GM23338 (cell line): Measurements from ENCODE around the gene TSFM. TPM values are rescaled to one million over a fixed set of nuclear protein-coding genes. Genes with fewer than 3 reads are reported as not detected.

ENCODE experiments used
- ATAC-seq: fragments of 200-7000 bp; cut with Tn5 transposase; 3 replicates; pipeline ENCODE4 v1.9.1; 2020
- DNase-seq: peaks from one replicate; pipeline ENCODE4 v3.0.0-alpha.2; 2015; ENCODE audit warnings: low spot score
- H2AFZ ChIP-seq: fragments of 200-600 bp; sonication (generic); 2 replicates; pipeline ENCODE4 v1.8.0; 2016; ENCODE audit warnings: antibody characterized with exemption, mild to moderate bottlenecking, moderate library complexity
- H3F3A ChIP-seq: fragments of 200-600 bp; sonication (generic); replicated peaks from 2 replicates; pipeline ENCODE4 v1.8.0; 2017; ENCODE audit warnings: antibody characterized with exemption, mixed run types, low read depth
- H3K27ac ChIP-seq: fragments of 200-600 bp; sonication (generic); 2 replicates; pipeline ENCODE4 v1.6.1; 2016; ENCODE audit warnings: low read depth
- H3K27me3 ChIP-seq: fragments of 200-600 bp; sonication (generic); 2 replicates; pipeline ENCODE4 v1.8.0; 2016; ENCODE audit warnings: mild to moderate bottlenecking, mixed run types, moderate library complexity; ENCODE audit not compliant: insufficient read depth
- H3K36me3 ChIP-seq: fragments of 200-600 bp; sonication (generic); 2 replicates; pipeline ENCODE4 v1.8.0; 2016; ENCODE audit warnings: mild to moderate bottlenecking; ENCODE audit not compliant: insufficient read depth
- H3K4me1 ChIP-seq: fragments of 200-600 bp; sonication (generic); 2 replicates; pipeline ENCODE4 v1.8.0; 2016; ENCODE audit warnings: mild to moderate bottlenecking, moderate library complexity; ENCODE audit not compliant: insufficient read depth
- H3K4me2 ChIP-seq: fragments of 200-600 bp; sonication (generic); 2 replicates; pipeline ENCODE4 v1.7.1; 2017; ENCODE audit warnings: mixed run types
- H3K4me3 ChIP-seq: fragments of 200-600 bp; sonication (generic); 2 replicates; pipeline ENCODE4 v1.6.1; 2016; ENCODE audit warnings: mixed run types
- H3K79me2 ChIP-seq: fragments of 200-600 bp; sonication (generic); replicated peaks from 2 replicates; pipeline ENCODE4 v1.8.0; 2017; ENCODE audit warnings: mild to moderate bottlenecking; ENCODE audit not compliant: insufficient read depth
- H3K9me2 ChIP-seq: fragments of 200-600 bp; sonication (generic); 2 replicates; pipeline ENCODE4 v1.8.0; 2017; ENCODE audit not compliant: insufficient read depth
- H4K20me1 ChIP-seq: fragments of 200-600 bp; sonication (generic); replicated peaks from 2 replicates; pipeline ENCODE4 v1.8.0; 2017; ENCODE audit warnings: mild to moderate bottlenecking; ENCODE audit not compliant: insufficient read depth
- H3K27ac Mint-ChIP-seq: 2 replicates; pipeline ENCODE4 v1.8.0; 2020; ENCODE audit warnings: inconsistent platforms, mild to moderate bottlenecking, moderate library complexity, mixed read lengths
- H3K27me3 Mint-ChIP-seq: 3 replicates; pipeline ENCODE4 v1.8.0; 2022; ENCODE audit warnings: low read depth, mild to moderate bottlenecking, moderate library complexity, mixed read lengths, inconsistent platforms; ENCODE audit not compliant: insufficient read depth, poor library complexity
- H3K36me3 Mint-ChIP-seq: 3 replicates; pipeline ENCODE4 v1.8.0; 2021; ENCODE audit warnings: low read depth, mild to moderate bottlenecking, inconsistent platforms, moderate library complexity, mixed read lengths
- H3K4me1 Mint-ChIP-seq: 3 replicates; pipeline ENCODE4 v1.8.0; 2020; ENCODE audit warnings: mild to moderate bottlenecking, inconsistent platforms, mixed read lengths
- H3K4me3 Mint-ChIP-seq: 3 replicates; pipeline ENCODE4 v1.8.0; 2021; ENCODE audit warnings: moderate library complexity, mild to moderate bottlenecking, inconsistent platforms, mixed read lengths
- H3K9me3 Mint-ChIP-seq: 3 replicates; pipeline ENCODE4 v1.8.0; 2020; ENCODE audit warnings: moderate library complexity, mild to moderate bottlenecking, inconsistent platforms, mixed read lengths
- CREB1 ChIP-seq: fragments of 250-450 bp; sonication (Bioruptor Pico); IDR thresholded peaks from 2 replicates; pipeline ENCODE4 v1.5.0; 2020; ENCODE audit warnings: low read depth, mild to moderate bottlenecking, moderate library complexity
- ETS1 ChIP-seq: IDR thresholded peaks from 2 replicates; pipeline ENCODE4 v1.6.1; 2016; ENCODE audit warnings: antibody characterized with exemption
- EZH2 ChIP-seq: fragments of 200-600 bp; sonication (generic); IDR thresholded peaks from one replicate; pipeline ENCODE4 v1.8.0; 2017; ENCODE audit warnings: antibody characterized with exemption, mild to moderate bottlenecking, low read depth; ENCODE audit not compliant: unreplicated experiment
- EZH2phosphoT487 ChIP-seq: fragments of 200-600 bp; sonication (generic); IDR thresholded peaks from one replicate; pipeline ENCODE4 v1.8.1; 2018; ENCODE audit warnings: antibody characterized with exemption; ENCODE audit not compliant: unreplicated experiment
- JUNB ChIP-seq: IDR thresholded peaks from one replicate; pipeline ENCODE4 v1.6.1; 2016; ENCODE audit warnings: antibody characterized with exemption; ENCODE audit not compliant: unreplicated experiment
- NANOG ChIP-seq: IDR thresholded peaks from 2 replicates; pipeline ENCODE4 v1.6.1; 2016; ENCODE audit warnings: antibody characterized with exemption, borderline replicate concordance
- POLR2AphosphoS5 ChIP-seq: IDR thresholded peaks from 2 replicates; pipeline ENCODE4 v1.6.1; 2016; ENCODE audit warnings: antibody characterized with exemption, low read depth
- STAT1 ChIP-seq: IDR thresholded peaks from one replicate; pipeline ENCODE4 v1.6.1; 2016; ENCODE audit warnings: antibody characterized with exemption; ENCODE audit not compliant: unreplicated experiment
- ZNF114 ChIP-seq: fragments of 250-450 bp; sonication (Bioruptor Pico); IDR thresholded peaks from 2 replicates; pipeline ENCODE4 v1.5.0; 2020; ENCODE audit warnings: mild to moderate bottlenecking, moderate library complexity
- ZNF331 ChIP-seq: fragments of 250-450 bp; sonication (Bioruptor Pico); IDR thresholded peaks from 2 replicates; pipeline ENCODE4 v1.5.0; 2020; ENCODE audit warnings: low read depth, mild to moderate bottlenecking, moderate library complexity
- polyA plus RNA-seq: library from polyadenylated mRNA; unstranded; fragments of >200 nt; fragmentation: Nextera tagmentation; extraction: Ambion mirVana; gene quantifications from 2 replicates; pipeline ENCODE4 v1.2.1, GENCODE V29; 2016
- total RNA-seq: library from RNA; depleted of rRNA; stranded (reverse); fragments of >200 nt; shearing (Covaris generic); gene quantifications from 2 replicates; pipeline ENCODE4 v1.2.3, GENCODE V29; 2014
- TF ChIP-seq, protein P1 (sequence below), 2 experiments: fragments of 200-600 bp in 1 of 2; sonication (generic) in 1 of 2; conservative IDR thresholded peaks; 2 replicates each; pipeline versions ENCODE4 v1.5.1 to v1.6.1; 2016 to 2017; ENCODE audit warnings: antibody characterized with exemption in 2 of 2, low read depth in 2 of 2, mild to moderate bottlenecking in 2 of 2, moderate library complexity in 1 of 2
- TF ChIP-seq, protein P2 (sequence below): IDR thresholded peaks from one replicate; pipeline ENCODE4 v1.6.1; 2018; ENCODE audit warnings: antibody characterized with exemption; ENCODE audit not compliant: unreplicated experiment

The TSFM gene
- total and polyA plus RNA-seq, 2 experiments from 2014 or later, result 29.5 to 43.1 TPM

GRCh38 chr12:57751432-57751787 is 31.2 kb upstream of the TSFM start:
- no peaks in the 10 kb centered on the region for H3K9me2 ChIP-seq
- H3K4me3 Mint-ChIP-seq, result peak overlapping the region; percentile 99
- peaks cover 33% of the 10 kb centered on the region for H3K27me3 ChIP-seq
- peak overlapping the region; percentile 99 for H3K4me2 ChIP-seq
- H4K20me1 ChIP-seq, result no peaks in the 10 kb centered on the region; the same call in 1 of the 2 replicates
- H3K4me1 ChIP-seq, result peaks cover 30% of the 10 kb centered on the region
- peaks cover 35% of the 10 kb centered on the region for H3K27me3 Mint-ChIP-seq
- DNase-seq (no peak), ATAC-seq (no peak)
- peaks cover 34% of the 10 kb centered on the region for H3K4me1 Mint-ChIP-seq
- H3K27ac ChIP-seq, result peak overlapping the region; percentile 59; the same call in 1 of the 2 replicates
- peaks cover 26% of the 10 kb centered on the region for H3K79me2 ChIP-seq
- TF ChIP-seq EZH2phosphoT487, result no peak
- TF ChIP-seq ZNF331 (CRISPR knock-in tag), result no peak
- no peak for TF ChIP-seq STAT1
- peak overlapping the region; percentile 97 for H3K4me3 ChIP-seq
- no peak overlapping the region for H2AFZ ChIP-seq
- peaks cover 16% of the 10 kb centered on the region for H3K36me3 ChIP-seq
- peaks cover 56% of the 10 kb centered on the region for H3K36me3 Mint-ChIP-seq
- H3K27ac Mint-ChIP-seq, result peak overlapping the region; percentile 99
- H3F3A ChIP-seq, result peaks cover 41% of the 10 kb centered on the region
- H3K9me3 Mint-ChIP-seq, result no peaks in the 10 kb centered on the region; the same call in 2 of the 3 replicates

DNA sequence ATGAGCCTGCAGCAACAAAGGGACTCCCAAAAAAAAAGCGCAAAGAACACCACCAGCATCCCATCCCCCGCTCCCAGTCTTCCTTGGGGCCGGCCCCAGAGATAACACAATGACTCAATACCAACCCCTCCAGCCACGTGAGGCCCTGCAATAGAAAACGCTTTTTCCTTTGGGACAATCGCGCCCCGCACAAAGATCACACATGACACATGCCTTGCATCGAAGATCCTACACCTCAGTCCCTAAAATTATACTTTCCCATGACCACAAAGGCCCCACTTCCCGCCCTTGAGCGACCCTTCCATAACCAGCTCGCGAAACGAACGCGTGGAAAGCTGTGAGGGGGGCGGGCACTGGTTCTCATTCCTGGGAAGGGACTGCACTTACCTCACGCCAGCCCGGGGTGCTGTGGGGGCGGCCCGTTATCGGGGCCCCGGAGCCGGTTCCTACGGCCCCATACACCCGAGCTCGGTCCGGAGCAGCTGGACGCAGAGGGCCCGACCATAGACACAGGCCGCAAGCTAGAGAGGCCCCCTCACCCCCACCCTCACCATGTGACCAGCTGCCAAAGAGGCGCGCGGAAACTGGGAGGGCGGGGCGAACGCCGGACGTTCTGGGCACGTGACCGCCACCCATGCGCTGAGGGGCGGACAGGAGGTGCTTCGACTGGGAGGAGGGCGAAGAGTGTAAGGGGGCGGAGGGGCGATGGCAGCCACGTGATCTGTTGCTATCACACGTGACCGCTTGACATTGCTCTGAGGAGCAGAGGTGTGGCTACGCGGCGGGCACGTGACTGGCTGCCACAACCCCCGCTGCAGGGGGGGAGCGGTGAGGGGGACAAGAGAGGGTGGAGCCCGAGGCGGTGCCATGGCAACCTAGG is 30.6 kb upstream of the TSFM start, which contains the start of gene CDK4:
Gene CDK4 (minus strand): TSS at position 523 of the 880 bp plus-strand sequence. CDS start 593 bp downstream, outside the sequence.
- Histone ChIP-seq H3K27me3 (peaks cover 39% of the 10 kb centered on the region), H3K9me2 (no peaks in the 10 kb centered on the region), H4K20me1 (no peaks in the 10 kb centered on the region; the same call in 1 of the 2 replicates), H3K4me1 (peaks cover 34% of the 10 kb centered on the region), H3K79me2 (peaks cover 26% of the 10 kb centered on the region), H3K27ac (peak within 1 kb of the TSS; percentile 90; the same call in 1 of the 2 replicates), H2AFZ (peak within 1 kb of the TSS; percentile 63), H3K4me2 (peak within 1 kb of the TSS; percentile 99), H3F3A (peaks cover 36% of the 10 kb centered on the region), H3K4me3 (peak within 1 kb of the TSS; percentile 97), H3K36me3 (peaks cover 12% of the 10 kb centered on the region)
- Mint-ChIP-seq H3K9me3 (no peaks in the 10 kb centered on the region; the same call in 2 of the 3 replicates), H3K4me3 (peak within 1 kb of the TSS; percentile 99), H3K27me3 (peaks cover 41% of the 10 kb centered on the region), H3K4me1 (peaks cover 39% of the 10 kb centered on the region), H3K27ac (peak within 1 kb of the TSS; percentile 99), H3K36me3 (peaks cover 49% of the 10 kb centered on the region)
- DNase-seq (peak; percentile 100), ATAC-seq (peak; percentile 70)
- TF ChIP-seq NANOG, result no peak
- no peak for TF ChIP-seq JUNB
- no peak for TF ChIP-seq ZNF331 (CRISPR knock-in tag)
- no peak for TF ChIP-seq EZH2
- TF ChIP-seq CREB1 (CRISPR knock-in tag), result peak; percentile 72
- TF ChIP-seq, protein P1, sequence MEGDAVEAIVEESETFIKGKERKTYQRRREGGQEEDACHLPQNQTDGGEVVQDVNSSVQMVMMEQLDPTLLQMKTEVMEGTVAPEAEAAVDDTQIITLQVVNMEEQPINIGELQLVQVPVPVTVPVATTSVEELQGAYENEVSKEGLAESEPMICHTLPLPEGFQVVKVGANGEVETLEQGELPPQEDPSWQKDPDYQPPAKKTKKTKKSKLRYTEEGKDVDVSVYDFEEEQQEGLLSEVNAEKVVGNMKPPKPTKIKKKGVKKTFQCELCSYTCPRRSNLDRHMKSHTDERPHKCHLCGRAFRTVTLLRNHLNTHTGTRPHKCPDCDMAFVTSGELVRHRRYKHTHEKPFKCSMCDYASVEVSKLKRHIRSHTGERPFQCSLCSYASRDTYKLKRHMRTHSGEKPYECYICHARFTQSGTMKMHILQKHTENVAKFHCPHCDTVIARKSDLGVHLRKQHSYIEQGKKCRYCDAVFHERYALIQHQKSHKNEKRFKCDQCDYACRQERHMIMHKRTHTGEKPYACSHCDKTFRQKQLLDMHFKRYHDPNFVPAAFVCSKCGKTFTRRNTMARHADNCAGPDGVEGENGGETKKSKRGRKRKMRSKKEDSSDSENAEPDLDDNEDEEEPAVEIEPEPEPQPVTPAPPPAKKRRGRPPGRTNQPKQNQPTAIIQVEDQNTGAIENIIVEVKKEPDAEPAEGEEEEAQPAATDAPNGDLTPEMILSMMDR (conservative IDR thresholded peaks at IDR 0.05; ENCODE audit: low read depth in 2 of 2), result no peak
- TF ChIP-seq STAT1, result no peak
- no peak for TF ChIP-seq EZH2phosphoT487
- TF ChIP-seq, protein P2, sequence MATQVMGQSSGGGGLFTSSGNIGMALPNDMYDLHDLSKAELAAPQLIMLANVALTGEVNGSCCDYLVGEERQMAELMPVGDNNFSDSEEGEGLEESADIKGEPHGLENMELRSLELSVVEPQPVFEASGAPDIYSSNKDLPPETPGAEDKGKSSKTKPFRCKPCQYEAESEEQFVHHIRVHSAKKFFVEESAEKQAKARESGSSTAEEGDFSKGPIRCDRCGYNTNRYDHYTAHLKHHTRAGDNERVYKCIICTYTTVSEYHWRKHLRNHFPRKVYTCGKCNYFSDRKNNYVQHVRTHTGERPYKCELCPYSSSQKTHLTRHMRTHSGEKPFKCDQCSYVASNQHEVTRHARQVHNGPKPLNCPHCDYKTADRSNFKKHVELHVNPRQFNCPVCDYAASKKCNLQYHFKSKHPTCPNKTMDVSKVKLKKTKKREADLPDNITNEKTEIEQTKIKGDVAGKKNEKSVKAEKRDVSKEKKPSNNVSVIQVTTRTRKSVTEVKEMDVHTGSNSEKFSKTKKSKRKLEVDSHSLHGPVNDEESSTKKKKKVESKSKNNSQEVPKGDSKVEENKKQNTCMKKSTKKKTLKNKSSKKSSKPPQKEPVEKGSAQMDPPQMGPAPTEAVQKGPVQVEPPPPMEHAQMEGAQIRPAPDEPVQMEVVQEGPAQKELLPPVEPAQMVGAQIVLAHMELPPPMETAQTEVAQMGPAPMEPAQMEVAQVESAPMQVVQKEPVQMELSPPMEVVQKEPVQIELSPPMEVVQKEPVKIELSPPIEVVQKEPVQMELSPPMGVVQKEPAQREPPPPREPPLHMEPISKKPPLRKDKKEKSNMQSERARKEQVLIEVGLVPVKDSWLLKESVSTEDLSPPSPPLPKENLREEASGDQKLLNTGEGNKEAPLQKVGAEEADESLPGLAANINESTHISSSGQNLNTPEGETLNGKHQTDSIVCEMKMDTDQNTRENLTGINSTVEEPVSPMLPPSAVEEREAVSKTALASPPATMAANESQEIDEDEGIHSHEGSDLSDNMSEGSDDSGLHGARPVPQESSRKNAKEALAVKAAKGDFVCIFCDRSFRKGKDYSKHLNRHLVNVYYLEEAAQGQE, result no peak
- TF ChIP-seq ETS1, result peak; percentile 76
- TF ChIP-seq ZNF114 (CRISPR knock-in tag), result no peak
- TF ChIP-seq POLR2AphosphoS5, result peak; percentile 81
